Thyroid gland (tissue), 4 donors: ENCODE data around the gene EPC1. TPM values are rescaled to one million over a fixed set of nuclear protein-coding genes. Genes with fewer than 3 reads are reported as not detected.

Experiments
- DNase-seq, 2 donors: peaks; one replicate each; pipeline ENCODE4 v3.0.0-alpha.2; 2019
- H3K27ac ChIP-seq, 3 donors: fragments of 200-600 bp; sonication (generic); 1 replicate in 2 of 3; 2 replicates in 1 of 3; pipeline ENCODE4 v1.5.1; 2016 to 2019; ENCODE audit warnings: mild to moderate bottlenecking in 1 of 3, moderate library complexity in 1 of 3
- H3K27me3 ChIP-seq: fragments of 200-600 bp; sonication (generic); one replicate; pipeline ENCODE4 v1.5.1; 2019
- H3K36me3 ChIP-seq, 2 donors: fragments of 200-600 bp; sonication (generic); one replicate each; pipeline ENCODE4 v1.5.1; 2016 to 2019
- H3K4me1 ChIP-seq, 2 donors: fragments of 200-600 bp; sonication (generic); one replicate each; pipeline ENCODE4 v1.5.1; 2017 to 2019
- H3K4me3 ChIP-seq, 3 donors: fragments of 200-600 bp; sonication (generic); replicated peaks in 1 of 3; 1 replicate in 2 of 3; 2 replicates in 1 of 3; pipeline ENCODE4 v1.5.1; 2016; ENCODE audit warnings: mild to moderate bottlenecking in 1 of 3
- H3K9me3 ChIP-seq: fragments of 200-600 bp; sonication (generic); one replicate; pipeline ENCODE4 v1.5.1; 2017
- POLR2A ChIP-seq, 2 donors: fragments of 450-650 bp; IDR thresholded peaks; one replicate each; pipeline ENCODE4 v1.6.1; 2017; ENCODE audit warnings: antibody characterized with exemption in 2 of 2, mild to moderate bottlenecking in 2 of 2, moderate library complexity in 1 of 2
- whole genome bisulfite sequencing, 2 donors: methylation state at CpG; one replicate each; pipeline ENCODE4 v1.1.5; 2017; 5-methylcytosine and 5-hydroxymethylcytosine counted together
- intact Hi-C: fragments of 100-400 bp; cut with DNase I; formaldehyde crosslinking; loops from one replicate; pipeline ENCODE4 v1.15.1; 2023
- total RNA-seq, 4 donors: library from RNA; depleted of rRNA; stranded (reverse); fragments of >200 nt; gene quantifications; one replicate each; pipeline ENCODE4 v1.2.3, GENCODE V29; 2016
- TF ChIP-seq, protein P1 (sequence below), 6 experiments: fragments of 200-600 bp in 3 of 6; fragments of 450-650 bp in 3 of 6; sonication (generic) in 3 of 6; IDR thresholded peaks; one replicate each; pipeline ENCODE4 v1.5.1; 2016 to 2019; ENCODE audit warnings: antibody characterized with exemption in 6 of 6, mild to moderate bottlenecking in 2 of 6, inconsistent platforms in 1 of 6, moderate library complexity in 1 of 6

Gene EPC1
- total RNA-seq, 4 donors from 2014 or later, result 60.0 to 83.4 (median 69.0) TPM

DNA sequence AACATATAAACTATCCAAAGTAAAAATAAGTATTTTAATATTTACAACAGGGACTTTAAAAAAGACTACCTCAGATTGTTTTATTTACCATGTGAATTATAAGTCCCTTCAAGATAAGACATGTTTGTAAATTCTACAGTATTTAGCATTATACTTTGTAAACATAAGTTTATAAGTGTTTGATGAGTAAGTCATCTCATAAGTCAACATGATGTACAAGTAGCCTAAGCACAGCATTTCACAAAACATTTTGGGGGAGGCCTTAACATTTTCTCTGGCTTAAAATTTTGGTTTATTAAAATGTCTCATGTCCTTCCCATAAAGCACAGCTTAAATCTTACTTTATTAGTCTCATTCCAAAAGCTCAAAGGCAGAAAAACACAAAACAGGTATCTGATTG is 15.4 kb downstream of the EPC1 start:
- intact Hi-C loops, result no loop called here
- Histone ChIP-seq H3K4me3 (no peak overlapping the region), H3K27ac (no peak overlapping the region), H3K9me3 (no peaks in the 10 kb centered on the region), H3K36me3 (no peaks in the 10 kb centered on the region), H3K27me3 (no peaks in the 10 kb centered on the region), H3K4me1 (peaks cover 56 to 67% of the 10 kb centered on the region in 2 donors)
- no peak for DNase-seq
- TF ChIP-seq, protein P1, sequence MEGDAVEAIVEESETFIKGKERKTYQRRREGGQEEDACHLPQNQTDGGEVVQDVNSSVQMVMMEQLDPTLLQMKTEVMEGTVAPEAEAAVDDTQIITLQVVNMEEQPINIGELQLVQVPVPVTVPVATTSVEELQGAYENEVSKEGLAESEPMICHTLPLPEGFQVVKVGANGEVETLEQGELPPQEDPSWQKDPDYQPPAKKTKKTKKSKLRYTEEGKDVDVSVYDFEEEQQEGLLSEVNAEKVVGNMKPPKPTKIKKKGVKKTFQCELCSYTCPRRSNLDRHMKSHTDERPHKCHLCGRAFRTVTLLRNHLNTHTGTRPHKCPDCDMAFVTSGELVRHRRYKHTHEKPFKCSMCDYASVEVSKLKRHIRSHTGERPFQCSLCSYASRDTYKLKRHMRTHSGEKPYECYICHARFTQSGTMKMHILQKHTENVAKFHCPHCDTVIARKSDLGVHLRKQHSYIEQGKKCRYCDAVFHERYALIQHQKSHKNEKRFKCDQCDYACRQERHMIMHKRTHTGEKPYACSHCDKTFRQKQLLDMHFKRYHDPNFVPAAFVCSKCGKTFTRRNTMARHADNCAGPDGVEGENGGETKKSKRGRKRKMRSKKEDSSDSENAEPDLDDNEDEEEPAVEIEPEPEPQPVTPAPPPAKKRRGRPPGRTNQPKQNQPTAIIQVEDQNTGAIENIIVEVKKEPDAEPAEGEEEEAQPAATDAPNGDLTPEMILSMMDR (IDR thresholded peaks at IDR 0.05), result no peak
- no peak for TF ChIP-seq POLR2A (IDR thresholded peaks at IDR 0.05)

DNA sequence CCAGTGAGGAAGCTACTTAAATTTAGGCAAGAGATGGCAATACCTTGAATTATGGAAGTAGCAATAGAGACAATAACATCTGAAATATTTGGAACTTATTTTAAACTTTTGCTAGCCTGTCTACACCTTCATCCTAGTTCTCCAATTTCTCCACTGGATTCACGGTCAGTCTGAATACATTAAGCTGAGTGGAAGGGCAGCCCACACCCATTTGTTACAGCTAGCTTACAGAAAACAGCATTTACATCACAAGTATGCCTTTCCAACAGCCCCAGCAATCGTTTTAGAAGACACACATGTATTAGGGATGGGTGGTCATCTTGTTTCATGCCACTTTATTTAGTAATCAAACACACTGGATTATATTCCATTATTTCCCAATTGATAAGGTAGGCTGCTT is 16.7 kb downstream of the EPC1 start:
- Histone ChIP-seq H3K36me3 (no peaks in the 10 kb centered on the region), H3K27ac (no peak overlapping the region), H3K27me3 (no peaks in the 10 kb centered on the region), H3K4me3 (no peak overlapping the region), H3K4me1 (peaks cover 62 to 74% of the 10 kb centered on the region in 2 donors), H3K9me3 (no peaks in the 10 kb centered on the region)
- no peak for DNase-seq
- no peak for TF ChIP-seq POLR2A (IDR thresholded peaks at IDR 0.05)
- TF ChIP-seq, protein P1 (IDR thresholded peaks at IDR 0.05), result no peak
- 61 to 62% methylated on average over 2 of the region's 2 CpGs for WGBS, 2 donors
- intact Hi-C loops, result no loop called here

- peaks cover 65 to 66% of the 10 kb centered on the region in 2 donors for H3K4me1 ChIP-seq
- DNase-seq, result no peak
- intact Hi-C loops, result no loop called here
- H3K27me3 ChIP-seq, result no peaks in the 10 kb centered on the region
- H3K36me3 ChIP-seq, result no peaks in the 10 kb centered on the region
- H3K9me3 ChIP-seq, result no peaks in the 10 kb centered on the region
- no peak overlapping the region for H3K4me3 ChIP-seq
- WGBS, 2 donors, result 91 to 100% methylated on average over 1 of the region's 1 CpG
- H3K27ac ChIP-seq, result no peak overlapping the region
- TF ChIP-seq, protein P1 (IDR thresholded peaks at IDR 0.05), result no peak
- no peak for TF ChIP-seq POLR2A (IDR thresholded peaks at IDR 0.05)
Observed at GRCh38 chr10:32329061-32329460, 17.9 kb downstream of the EPC1 start.

DNA sequence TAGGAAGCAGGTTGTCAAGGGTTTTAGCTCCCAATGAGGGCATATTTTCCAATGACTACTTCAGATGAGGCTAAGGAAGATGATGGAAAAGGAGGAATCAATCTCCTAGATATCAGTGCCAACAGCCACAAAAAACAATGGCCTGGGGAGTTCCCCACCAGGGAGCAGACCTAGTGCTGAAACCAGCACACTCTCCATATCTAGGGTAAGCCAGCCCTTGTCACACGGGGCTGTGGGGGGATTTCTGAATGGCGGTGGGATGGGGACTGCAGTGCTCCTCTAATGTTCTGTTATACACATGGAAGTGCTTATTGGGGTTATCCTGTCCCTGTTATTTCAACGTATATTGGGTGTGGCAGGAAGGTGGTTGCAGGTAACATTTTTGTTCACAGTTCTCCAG is 18.5 kb downstream of the EPC1 start:
- no peak for TF ChIP-seq POLR2A (IDR thresholded peaks at IDR 0.05)
- TF ChIP-seq, protein P1 (IDR thresholded peaks at IDR 0.05), result no peak
- peaks cover 60 to 66% of the 10 kb centered on the region in 2 donors for H3K4me1 ChIP-seq
- H3K9me3 ChIP-seq, result no peaks in the 10 kb centered on the region
- no peak overlapping the region for H3K27ac ChIP-seq
- DNase-seq, result no peak
- H3K4me3 ChIP-seq, result no peak overlapping the region
- H3K36me3 ChIP-seq, result no peaks in the 10 kb centered on the region
- 48 to 65% methylated on average over 2 to 3 of the region's 3 CpGs for WGBS, 2 donors
- no peaks in the 10 kb centered on the region for H3K27me3 ChIP-seq
- intact Hi-C loops, result no loop called here

- DNase-seq, result no peak
- Histone ChIP-seq H3K27me3 (no peaks in the 10 kb centered on the region), H3K9me3 (no peaks in the 10 kb centered on the region), H3K36me3 (no peaks in the 10 kb centered on the region), H3K4me1 (peaks cover 48 to 54% of the 10 kb centered on the region in 2 donors), H3K27ac (no peak overlapping the region), H3K4me3 (no peak overlapping the region)
- intact Hi-C loops, result no loop called here
- WGBS, 2 donors, result 76 to 93% methylated on average over 1 of the region's 1 CpG
- no peak for TF ChIP-seq POLR2A (IDR thresholded peaks at IDR 0.05)
- TF ChIP-seq, protein P1 (IDR thresholded peaks at IDR 0.05), result no peak
Observed at GRCh38 chr10:32327364-32327691, 19.6 kb downstream of the EPC1 start.
